Lung microvascular endothelial cell (primary cell): ENCODE measurements around the gene ZNF3. TPM values are rescaled to one million over a fixed set of nuclear protein-coding genes. Genes with fewer than 3 reads are reported as not detected.

ENCODE experiments used
- DNase-seq, 2 donors: peaks; one replicate each; pipeline versions ENCODE4 v3.0.0 to v3.0.0-alpha.2; 2010; ENCODE audit warnings: low read depth in 2 of 2
- total RNA-seq: library from RNA; depleted of rRNA; stranded (reverse); fragments of >200 nt; gene quantifications from 2 replicates; pipeline ENCODE4 v1.2.1, GENCODE V29; 2014

ZNF3 gene
- total RNA-seq, 1 donor from 2014 or later, result 26.0 TPM

DNA sequence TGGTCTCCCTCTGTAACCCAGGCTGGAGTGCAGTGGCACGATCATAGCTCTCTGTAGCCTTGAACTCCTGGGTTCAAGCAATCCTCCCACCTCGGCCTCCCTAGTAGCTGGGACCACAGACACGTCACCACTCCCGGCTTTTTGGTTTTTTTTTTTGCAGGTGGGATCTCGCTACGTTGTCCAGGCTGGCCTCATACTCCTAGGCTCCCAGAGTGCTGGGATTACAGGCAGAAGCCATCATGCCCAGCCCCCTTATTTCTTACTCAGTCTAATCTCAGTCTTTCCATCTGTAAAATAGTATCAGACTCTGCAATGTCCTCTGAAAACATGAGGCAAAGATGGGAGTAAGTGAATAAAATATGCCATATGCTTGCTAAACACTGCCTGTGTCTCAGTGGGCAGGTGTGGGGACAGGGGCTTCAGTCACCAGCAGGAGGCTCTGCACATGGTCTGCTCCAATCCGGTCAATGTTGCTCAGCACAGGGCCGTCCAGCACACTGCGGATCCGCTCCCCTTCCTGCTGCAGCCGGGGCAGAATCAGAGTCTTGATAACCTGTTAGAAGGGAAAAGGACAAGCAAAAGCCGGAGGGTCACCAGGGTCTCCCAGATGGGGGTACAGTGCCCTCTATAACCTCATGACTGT lies 28.1 kb upstream of the ZNF3 start:
- no peak for DNase-seq

DNA sequence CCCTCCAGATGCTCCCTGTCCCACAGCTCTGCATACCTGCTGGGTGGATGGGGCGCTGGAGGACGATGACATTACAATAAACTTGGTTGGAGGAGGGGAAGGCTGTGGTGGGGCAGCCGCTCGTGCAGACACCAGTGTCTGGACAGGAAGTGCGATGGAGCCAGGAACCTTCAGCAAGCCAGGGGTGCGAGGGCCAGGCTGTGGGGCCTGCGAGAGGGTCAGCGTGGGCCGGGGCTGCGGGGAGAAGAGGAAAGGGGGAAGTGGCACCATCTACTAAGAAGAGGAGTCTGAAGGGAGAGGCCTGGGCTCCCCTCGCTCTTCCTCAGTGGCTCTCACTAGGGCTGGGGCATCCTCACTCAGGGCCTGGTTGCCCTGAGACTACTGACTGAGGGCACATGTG lies 26.4 kb upstream of the ZNF3 start:
- DNase-seq, result no peak

GRCh38 chr7:100107125-100107737 lies 25.7 kb upstream of the ZNF3 start:
- no peak for DNase-seq

- no peak for DNase-seq
Observed at GRCh38 chr7:100106633-100107032, 25.1 kb upstream of the ZNF3 start.

- DNase-seq, result no peak
Observed at GRCh38 chr7:100105534-100105933, 24.0 kb upstream of the ZNF3 start.

DNA sequence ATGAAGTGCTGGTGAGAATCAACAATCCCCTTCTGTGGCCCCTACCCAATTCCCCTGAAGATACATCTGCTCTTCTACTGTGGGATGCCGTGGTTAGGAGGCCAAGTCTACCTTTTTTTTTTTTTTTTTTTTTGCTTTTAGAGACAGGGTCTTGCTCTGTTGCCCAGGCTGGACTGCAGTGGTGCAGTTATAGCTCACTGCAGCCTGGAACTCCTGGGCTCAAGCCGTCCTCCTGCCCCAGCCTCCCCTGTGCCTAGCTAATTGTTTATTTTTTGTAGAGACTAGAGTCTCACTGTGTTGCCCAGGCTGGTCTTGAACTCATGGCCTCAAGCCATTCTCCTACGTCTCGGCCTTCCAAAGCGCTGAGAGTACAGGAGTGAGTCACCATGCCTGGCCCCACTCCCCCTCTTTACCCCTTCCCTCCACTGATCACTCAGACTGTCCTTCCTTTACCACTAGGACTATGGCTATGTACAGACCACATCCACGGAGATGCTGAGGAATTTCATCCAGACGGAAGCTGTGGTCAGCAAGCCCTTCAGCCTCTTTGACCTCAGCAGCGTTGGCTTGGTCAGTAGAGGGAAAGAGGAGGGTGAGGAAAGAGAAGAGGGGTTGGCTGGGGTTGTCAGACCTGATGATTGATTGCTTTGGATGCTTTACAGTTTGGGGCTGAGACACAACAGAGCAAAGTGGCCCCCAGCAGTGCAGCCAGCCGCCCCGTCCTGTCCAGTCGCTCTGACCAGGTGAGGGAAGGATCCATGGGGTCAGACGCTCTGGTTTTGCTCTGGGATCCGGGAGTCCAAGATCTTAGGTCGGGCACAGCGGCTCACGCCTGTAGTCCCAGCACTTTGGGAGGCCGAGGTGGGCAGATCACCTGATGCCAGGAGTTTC lies 21.7 kb upstream of the ZNF3 start:
- DNase-seq, result peak in 1 of 2 donors; percentile 96

DNA sequence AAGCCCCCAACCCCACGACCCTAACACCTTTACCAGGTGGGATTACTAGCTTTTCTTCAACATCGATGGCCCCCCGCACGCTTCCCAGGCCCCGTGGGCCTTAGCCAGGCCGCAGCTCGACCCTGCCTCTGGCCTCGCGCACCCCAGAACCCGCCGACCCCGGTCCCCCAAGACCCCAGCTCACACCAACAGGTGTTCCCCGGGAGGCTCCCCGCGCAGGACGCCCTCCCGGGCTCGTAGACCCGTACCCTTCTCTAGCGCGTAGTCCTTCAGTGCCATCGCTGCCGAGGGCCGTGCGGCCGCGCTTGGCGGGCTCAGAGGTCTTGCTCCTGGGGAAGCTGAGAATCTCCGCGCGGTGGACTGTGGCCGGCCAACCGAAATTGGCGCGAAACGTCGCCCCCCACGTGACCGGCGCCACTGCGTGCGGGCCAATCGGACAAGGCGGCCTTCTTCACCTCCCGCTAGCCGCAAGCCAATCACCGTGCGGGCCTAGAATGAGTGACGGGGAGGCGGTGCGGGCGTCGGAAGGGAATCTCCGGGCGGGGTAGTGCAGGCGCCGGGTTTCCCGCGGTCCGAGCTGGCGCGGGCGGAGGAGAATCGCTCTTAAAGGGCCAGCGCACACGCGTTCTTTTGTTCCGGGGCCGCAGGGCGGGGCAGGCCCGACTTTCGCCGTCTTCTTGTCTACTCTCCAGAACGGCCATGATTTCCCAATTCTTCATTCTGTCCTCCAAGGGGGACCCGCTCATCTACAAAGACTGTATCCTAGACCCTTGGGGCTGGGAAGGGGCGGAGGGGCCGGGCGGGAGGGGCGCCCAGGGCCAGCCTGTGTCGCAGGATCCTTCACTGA lies 19.7 kb upstream of the ZNF3 start, which contains the start of the genes AP4M1 and MCM7:
Gene AP4M1, plus strand, starts transcription at position 628 of the 847 bp plus-strand sequence. Its CDS starts 72 bp downstream, at position 700.
Gene MCM7, minus strand, starts transcription at position 382 of the 847 bp plus-strand sequence. Its CDS starts 103 bp downstream, at position 279.
- peak; percentile 99 for DNase-seq

GRCh38 chr7:100100420-100101015 lies 19.0 kb upstream of the ZNF3 start:
- DNase-seq, result peak; percentile 99

- peak in 1 of 2 donors; percentile 46 for DNase-seq
Observed at GRCh38 chr7:100099452-100099851, 17.9 kb upstream of the ZNF3 start.

DNA sequence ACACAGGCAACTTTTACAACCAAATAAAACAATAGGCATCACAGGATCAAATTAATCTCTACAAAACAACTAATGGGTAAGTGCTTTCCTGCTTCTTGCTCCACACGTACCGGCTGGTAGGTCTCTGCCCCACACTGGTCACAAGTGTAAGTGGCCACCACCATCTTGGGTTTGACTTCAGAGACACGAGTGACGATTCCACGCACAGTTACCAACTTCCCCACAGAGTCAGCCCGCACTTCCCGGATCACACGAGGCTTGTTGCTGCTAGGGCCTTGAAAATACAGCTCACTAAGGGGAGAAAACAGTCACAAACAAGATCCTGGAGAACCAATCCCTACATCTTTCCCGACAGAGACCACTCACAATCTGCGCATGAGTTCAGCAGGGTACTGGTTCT lies 17.4 kb upstream of the ZNF3 start:
- DNase-seq, result no peak

GRCh38 chr7:100095704-100096103 lies 14.2 kb upstream of the ZNF3 start:
- no peak for DNase-seq

DNA sequence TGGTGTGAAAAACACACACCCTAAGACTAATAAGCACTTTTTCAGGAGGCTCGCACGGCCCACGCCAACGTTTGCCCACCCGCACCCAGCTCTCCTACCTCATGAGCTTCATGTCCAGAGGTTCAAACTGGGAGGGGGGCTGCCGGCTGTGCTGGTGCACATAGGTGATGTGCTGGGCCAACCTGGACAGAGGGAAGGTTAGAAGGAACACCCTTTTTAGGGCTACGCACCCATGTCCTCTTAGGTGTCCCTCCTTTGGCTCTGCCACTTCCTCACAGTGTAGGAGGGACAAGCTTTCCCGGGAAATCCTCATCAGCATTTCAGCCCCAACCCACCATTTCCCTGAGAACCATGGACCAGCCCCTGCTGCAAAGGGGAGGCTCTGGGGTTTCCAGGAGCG lies 13.8 kb upstream of the ZNF3 start:
- no peak for DNase-seq

- no peak for DNase-seq
Observed at GRCh38 chr7:100093925-100094486, 12.5 kb upstream of the ZNF3 start.

DNA sequence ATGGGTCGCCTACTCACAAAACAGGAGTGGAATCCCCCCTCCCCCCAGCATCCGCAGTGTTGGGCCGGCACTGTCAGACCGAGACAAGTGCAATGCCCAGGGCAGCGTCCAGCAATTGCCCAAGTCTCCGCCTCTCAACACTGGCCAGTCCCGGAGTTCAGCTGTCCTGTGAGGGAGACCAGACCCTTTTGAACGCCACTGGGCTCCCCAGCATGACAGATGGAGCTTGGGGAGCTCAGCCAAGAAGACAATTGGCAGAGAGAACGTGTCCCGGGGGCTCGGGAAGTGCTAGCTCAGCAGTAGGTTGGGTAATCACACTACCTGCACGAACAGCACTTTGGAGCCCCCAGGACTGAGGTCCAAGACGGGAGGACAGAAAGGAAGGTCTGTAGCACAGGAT lies 12.0 kb upstream of the ZNF3 start:
- DNase-seq, result no peak

GRCh38 chr7:100093054-100093453 lies 11.5 kb upstream of the ZNF3 start:
- peak; percentile 48 to 57 for DNase-seq

- DNase-seq, result no peak
Observed at GRCh38 chr7:100091411-100092181, 10.1 kb upstream of the ZNF3 start.

DNA sequence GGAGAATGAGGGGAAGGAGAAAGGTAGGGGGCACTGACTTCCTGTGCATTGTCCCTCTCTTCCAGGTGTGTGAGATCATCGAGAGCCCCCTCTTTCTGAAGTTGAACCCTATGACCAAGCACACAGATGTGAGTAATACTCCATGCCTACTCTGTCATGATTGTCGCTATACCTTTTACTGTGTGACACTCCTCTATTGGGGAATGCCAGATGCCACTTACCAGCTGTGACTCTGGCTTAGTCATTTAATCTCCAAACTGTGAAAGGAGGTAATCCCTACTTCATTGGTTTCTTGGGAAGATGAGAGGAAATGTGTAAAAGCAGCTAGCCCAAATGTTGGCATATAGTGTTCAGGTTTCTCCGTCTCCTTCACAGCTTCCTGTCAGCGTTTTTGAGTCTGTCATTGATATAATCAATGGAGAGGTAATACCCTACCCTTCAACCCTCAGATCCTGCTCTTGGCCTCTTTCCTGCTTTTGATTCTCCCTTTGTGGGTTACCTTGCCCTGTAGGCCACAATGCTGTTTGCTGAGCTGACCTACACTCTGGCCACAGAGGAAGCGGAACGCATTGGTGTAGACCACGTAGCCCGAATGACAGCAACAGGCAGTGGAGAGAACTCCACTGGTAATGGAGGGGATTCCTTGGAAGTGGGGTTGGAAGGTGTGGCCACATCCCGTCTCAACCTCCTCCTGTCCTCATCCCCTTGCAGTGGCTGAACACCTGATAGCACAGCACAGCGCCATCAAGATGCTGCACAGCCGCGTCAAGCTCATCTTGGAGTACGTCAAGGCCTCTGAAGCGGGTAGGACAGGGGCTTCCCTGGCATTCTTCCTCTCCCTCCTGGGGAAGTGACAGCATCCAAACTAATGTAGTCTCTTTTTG lies 9.2 kb upstream of the ZNF3 start:
- no peak for DNase-seq

- no peak for DNase-seq
Observed at GRCh38 chr7:100089458-100090196, 8.1 kb upstream of the ZNF3 start.
